Endothelial cell of umbilical vein (primary cell): ENCODE measurements around the gene CHERP. TPM values are rescaled to one million over a fixed set of nuclear protein-coding genes. Genes with fewer than 3 reads are reported as not detected.

Source experiments
- BruUV-seq: library from RNA; stranded (reverse); fragments of 400-500 nt; replicated peaks from 2 replicates; lab custom pipeline; 2021; lab: Mats Ljungman, UMichigan
- CTCF ChIA-PET: fragments of 300-600, 350-600 bp; sonication (Branson Sonifier 250); formaldehyde crosslinking; loops from one replicate; lab custom pipeline; 2021; ENCODE audit warnings: antibody characterized with exemption, inconsistent platforms; lab: Charles Lee
- POLR2A ChIA-PET: fragments of 300-600, 350-600 bp; sonication (Branson Sonifier 250); formaldehyde crosslinking; loops from one replicate; lab custom pipeline; 2021; ENCODE audit warnings: antibody characterized with exemption, inconsistent platforms; lab: Charles Lee
- DNase-seq: peaks from one replicate; pipeline ENCODE4 v3.0.0-alpha.2; 2011; ENCODE audit warnings: low read depth, low spot score
- FAIRE-seq: peaks from 2 replicates; lab custom pipeline; 2011; peaks lifted over from hg19 to GRCh38; lab: Jason Lieb, UNC
- H2AFZ ChIP-seq: 2 replicates; pipeline ENCODE4 v1.6.0; 2012; ENCODE audit warnings: low read depth, low read length, control low read depth, inconsistent platforms
- H3K27ac ChIP-seq: 2 replicates; pipeline ENCODE4 v1.5.1; 2011; ENCODE audit warnings: low read depth, mild to moderate bottlenecking, control low read depth, low read length, moderate library complexity; ENCODE audit not compliant: insufficient read depth
- H3K27me3 ChIP-seq, 2 experiments: 2 replicates each; pipeline versions ENCODE4 v1.6.0 to v1.6.1; 2011; ENCODE audit warnings: low read length in 2 of 2, mixed read lengths in 1 of 2; ENCODE audit not compliant: control insufficient read depth in 2 of 2, insufficient read depth in 2 of 2
- H3K36me3 ChIP-seq, 2 experiments: 2 replicates in 1 of 2; 3 replicates in 1 of 2; pipeline ENCODE4 v1.5.1; 2011; ENCODE audit warnings: low read length in 2 of 2, mild to moderate bottlenecking in 1 of 2, moderate library complexity in 1 of 2; ENCODE audit not compliant: control insufficient read depth in 2 of 2, insufficient read depth in 2 of 2; ENCODE audit errors: extremely low read depth in 1 of 2
- H3K4me1 ChIP-seq: 3 replicates; pipeline ENCODE4 v1.5.1; 2011; ENCODE audit warnings: mild to moderate bottlenecking, low read length; ENCODE audit not compliant: control insufficient read depth, insufficient read depth; ENCODE audit errors: extremely low read depth
- H3K4me2 ChIP-seq: 2 replicates; pipeline ENCODE4 v1.6.1; 2011; ENCODE audit warnings: low read length, control low read depth, mixed read lengths; ENCODE audit not compliant: insufficient read depth
- H3K4me3 ChIP-seq, 3 experiments: fragments of 200-600 bp in 1 of 3; sonication (generic), shearing (Covaris generic) in 1 of 3; replicated peaks in 1 of 3; 2 replicates each; pipeline ENCODE4 v1.5.1; 2011 to 2016; ENCODE audit warnings: control low read depth in 3 of 3, low read length in 3 of 3, mild to moderate bottlenecking in 2 of 3, inconsistent platforms in 1 of 3, low read depth in 1 of 3, moderate library complexity in 1 of 3; ENCODE audit not compliant: insufficient read depth in 1 of 3
- H3K79me2 ChIP-seq: 2 replicates; pipeline ENCODE4 v1.6.0; 2012; ENCODE audit warnings: low read length, inconsistent platforms; ENCODE audit not compliant: control insufficient read depth, insufficient read depth
- H3K9ac ChIP-seq: replicated peaks from 2 replicates; pipeline ENCODE3; 2011; ENCODE audit warnings: low read length, control low read depth; ENCODE audit not compliant: insufficient read depth; ENCODE audit errors: extremely low read depth
- H3K9me1 ChIP-seq: replicated peaks from 3 replicates; pipeline ENCODE4 v1.6.0; 2011; ENCODE audit warnings: mild to moderate bottlenecking, low read length; ENCODE audit not compliant: control insufficient read depth, insufficient read depth; ENCODE audit errors: extremely low read depth
- H3K9me3 ChIP-seq: replicated peaks from 2 replicates; pipeline ENCODE4 v1.5.1; 2012; ENCODE audit warnings: low read length, inconsistent platforms; ENCODE audit not compliant: control insufficient read depth, insufficient read depth
- H4K20me1 ChIP-seq: replicated peaks from 2 replicates; pipeline ENCODE3; 2011; ENCODE audit warnings: mild to moderate bottlenecking, low read length; ENCODE audit not compliant: control insufficient read depth, insufficient read depth; ENCODE audit errors: extremely low read depth
- CTCF ChIP-seq, 2 donors: IDR thresholded peaks; 1 replicate in 1 of 2; 2 replicates in 1 of 2; pipeline ENCODE4 v1.5.1; 2011; ENCODE audit warnings: low read length in 2 of 2, mild to moderate bottlenecking in 2 of 2, moderate library complexity in 2 of 2, control low read depth in 1 of 2, inconsistent platforms in 1 of 2, low read depth in 1 of 2; ENCODE audit not compliant: insufficient read depth in 1 of 2; ENCODE audit errors: extremely low read depth in 1 of 2
- EZH2 ChIP-seq: IDR thresholded peaks from 2 replicates; pipeline ENCODE4 v1.6.1; 2012; ENCODE audit warnings: borderline replicate concordance, low read depth, mild to moderate bottlenecking, moderate library complexity, low read length, inconsistent platforms; ENCODE audit not compliant: severe bottlenecking
- FOS ChIP-seq: IDR thresholded peaks from 2 replicates; pipeline ENCODE4 v1.6.1; 2011; ENCODE audit warnings: mild to moderate bottlenecking, low read length, moderate library complexity, borderline replicate concordance; ENCODE audit not compliant: insufficient read depth
- GATA2 ChIP-seq: IDR thresholded peaks from 2 replicates; pipeline ENCODE4 v1.7.0; 2011; ENCODE audit warnings: low read depth, mild to moderate bottlenecking, moderate library complexity, mixed read lengths, low read length; ENCODE audit not compliant: insufficient read length, insufficient read depth
- JUN ChIP-seq: IDR thresholded peaks from 2 replicates; pipeline ENCODE4 v1.6.1; 2011; ENCODE audit warnings: borderline replicate concordance, low read depth; ENCODE audit not compliant: insufficient read length, insufficient read depth
- MYC ChIP-seq: IDR thresholded peaks from one replicate; pipeline ENCODE4 v1.6.1; 2011; ENCODE audit warnings: mild to moderate bottlenecking, low read depth, low read length
- POLR2A ChIP-seq: IDR thresholded peaks from 2 replicates; pipeline ENCODE4 v1.6.1; 2012; ENCODE audit warnings: low read depth, mild to moderate bottlenecking, control low read depth, low read length
- POLR2AphosphoS5 ChIP-seq: IDR thresholded peaks from 2 replicates; pipeline ENCODE4 v1.6.1; 2012; ENCODE audit warnings: low read depth, mild to moderate bottlenecking, control low read depth, low read length, moderate library complexity; ENCODE audit not compliant: insufficient read depth
- dilution Hi-C: fragments of 300-500 bp; cut with MboI; formaldehyde crosslinking; loops from one replicate; pipeline ENCODE4 v1.15.0; 2019; ENCODE audit warnings: low sequenced_read_pairs; ENCODE audit not compliant: extremely low pct_ligation_motif_present
- intact Hi-C: fragments of 100-400 bp; cut with micrococcal nuclease; formaldehyde crosslinking; loops from one replicate; pipeline ENCODE4 v1.10.0; 2022
- polyA plus RNA-seq, 4 experiments: library from polyadenylated mRNA; depleted of rRNA in 3 of 4; stranded (reverse) in 3 of 4; unstranded in 1 of 4; fragments of >200 nt; gene quantifications; 2 replicates each; pipeline versions ENCODE4 v1.2.1 to v1.2.3, GENCODE V29; 2011 to 2012; ENCODE audit warnings: missing spikeins in 1 of 4
- total RNA-seq: library from RNA; stranded (reverse); gene quantifications from 2 replicates; pipeline ENCODE4 v1.2.3, GENCODE V29; 2021
- TF ChIP-seq, protein P1 (sequence below): IDR thresholded peaks from 2 replicates; pipeline ENCODE4 v1.6.1; 2011; ENCODE audit not compliant: insufficient read depth, insufficient read length

The CHERP gene
- total and polyA plus RNA-seq, 2 donors (not counting 3 experiments of a cell fraction or from before 2014, with no cell fraction given), result 8.9 to 53.9 TPM

- CTCF ChIA-PET, result no interaction called here
- no peak for TF ChIP-seq MYC
- TF ChIP-seq CTCF (IDR thresholded peaks at IDR 0.05; ENCODE audit: extremely low read depth in 1 of 2, insufficient read depth in 1 of 2, low read depth in 1 of 2, low read length in 2 of 2), result no peak
- H3K9me3 ChIP-seq, result no peaks in the 10 kb centered on the region
- BruUV-seq, result no TSS peak
- no peak overlapping the region for H3K4me3 ChIP-seq
- no peak overlapping the region for H3K9ac ChIP-seq
- H3K4me1 ChIP-seq, result no peaks in the 10 kb centered on the region
- H3K27ac ChIP-seq, result no peak overlapping the region
- H2AFZ ChIP-seq, result no peak overlapping the region
- FAIRE-seq (no peak), DNase-seq (no peak)
- dilution Hi-C loops (no loop called here), intact Hi-C loops (no loop called here)
- POLR2A ChIA-PET, result no interaction called here
- no peak overlapping the region for H3K4me2 ChIP-seq
- peaks cover 3 to 8% of the 10 kb centered on the region in 2 experiments for H3K36me3 ChIP-seq
- H3K27me3 ChIP-seq, result no peaks in the 10 kb centered on the region
- H4K20me1 ChIP-seq, result no peaks in the 10 kb centered on the region
- no peaks in the 10 kb centered on the region for H3K79me2 ChIP-seq
- no peaks in the 10 kb centered on the region for H3K9me1 ChIP-seq
Observed at GRCh38 chr19:16548956-16549355, 6.7 kb upstream of the CHERP start.

- Histone ChIP-seq H3K36me3 (peaks cover 0 to 2% of the 10 kb centered on the region in 2 experiments), H3K9me3 (no peaks in the 10 kb centered on the region), H3K27me3 (no peaks in the 10 kb centered on the region), H3K9me1 (no peaks in the 10 kb centered on the region), H3K4me1 (peaks cover 12% of the 10 kb centered on the region), H2AFZ (no peak overlapping the region), H3K9ac (no peak overlapping the region), H3K4me3 (no peak overlapping the region), H3K27ac (no peak overlapping the region), H3K79me2 (peaks cover 36% of the 10 kb centered on the region), H3K4me2 (no peak overlapping the region), H4K20me1 (no peaks in the 10 kb centered on the region)
- no peak for TF ChIP-seq POLR2A
- no peak for TF ChIP-seq MYC
- TF ChIP-seq POLR2AphosphoS5, result no peak
- TF ChIP-seq FOS, result no peak
- TF ChIP-seq EZH2, result no peak
- TF ChIP-seq CTCF (IDR thresholded peaks at IDR 0.05; ENCODE audit: extremely low read depth in 1 of 2, insufficient read depth in 1 of 2, low read depth in 1 of 2, low read length in 2 of 2), result no peak
- no peak for TF ChIP-seq GATA2
- TF ChIP-seq, protein P1, sequence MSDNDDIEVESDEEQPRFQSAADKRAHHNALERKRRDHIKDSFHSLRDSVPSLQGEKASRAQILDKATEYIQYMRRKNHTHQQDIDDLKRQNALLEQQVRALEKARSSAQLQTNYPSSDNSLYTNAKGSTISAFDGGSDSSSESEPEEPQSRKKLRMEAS, result no peak
- TF ChIP-seq JUN, result no peak
- ChIA-PET POLR2A (no interaction called here), CTCF (no interaction called here)
- intact Hi-C loops (loop anchor here (5.0 kb wide), 1 partner anchor 107 kb away; no protein-coding TSS in a partner anchor), dilution Hi-C loops (no loop called here)
- no TSS peak for BruUV-seq
- FAIRE-seq, result no peak
- no peak for DNase-seq
Observed at GRCh38 chr19:16544473-16545231, 2.4 kb upstream of the CHERP start.
